B cell (primary cell): Measurements from ENCODE around the gene LAMTOR5. TPM values are rescaled to one million over a fixed set of nuclear protein-coding genes. Genes with fewer than 3 reads are reported as not detected.
"Not testable (repeated sequence)": the region's sequence is repeated elsewhere in the genome, so short reads cannot be mapped to it uniquely, and the experiment has no call there.

Source experiments
- ATAC-seq: fragments of 200-7000 bp; cut with Tn5 transposase; one replicate; pipeline ENCODE4 v1.10.0; 2021; ENCODE audit warnings: low read depth, mild to moderate bottlenecking, moderate number of reproducible peaks, moderate library complexity
- CTCF ChIA-PET: fragments of 350-600 bp; sonication (Branson Sonifier 250); formaldehyde crosslinking; loops from one replicate; lab custom pipeline; 2021; ENCODE audit warnings: antibody characterized with exemption, inconsistent platforms; lab: Charles Lee
- POLR2A ChIA-PET: fragments of 350-600 bp; sonication (Branson Sonifier 250); formaldehyde crosslinking; loops from one replicate; lab custom pipeline; 2021; ENCODE audit warnings: antibody characterized with exemption; lab: Charles Lee
- DNase-seq: peaks from one replicate; pipeline ENCODE4 v3.0.0; 2013
- H2AFZ ChIP-seq: 2 replicates; pipeline ENCODE4 v1.6.1; 2012; ENCODE audit warnings: mild to moderate bottlenecking, low read depth, low read length; ENCODE audit not compliant: insufficient read depth, poor library complexity, severe bottlenecking
- H3K27ac ChIP-seq, 2 donors: 1 replicate in 1 of 2; 2 replicates in 1 of 2; pipeline ENCODE4 v1.5.1; 2012 to 2013; ENCODE audit warnings: low read length in 2 of 2, mild to moderate bottlenecking in 2 of 2, moderate library complexity in 1 of 2
- H3K27me3 ChIP-seq, 4 experiments: fragments of 200-600 bp in 1 of 4; sonication (generic) in 1 of 4; replicated peaks in 1 of 4; 1 replicate in 2 of 4; 2 replicates in 2 of 4; pipeline versions ENCODE4 v1.6.1 to v1.7.0; 2013 to 2016; ENCODE audit warnings: low read length in 3 of 4, mild to moderate bottlenecking in 2 of 4, mixed read lengths in 1 of 4, moderate library complexity in 1 of 4; ENCODE audit not compliant: insufficient read depth in 4 of 4, control insufficient read depth in 3 of 4; ENCODE audit errors: control extremely low read depth in 1 of 4
- H3K36me3 ChIP-seq, 2 experiments: replicated peaks in 1 of 2; 1 replicate in 1 of 2; 2 replicates in 1 of 2; pipeline versions ENCODE4 v1.6.1 to v1.7.1; 2013; ENCODE audit warnings: low read length in 1 of 2; ENCODE audit not compliant: insufficient read depth in 2 of 2, control insufficient read depth in 1 of 2; ENCODE audit errors: control extremely low read depth in 1 of 2, extremely low read depth in 1 of 2
- H3K4me1 ChIP-seq, 2 donors: fragments of 200-600 bp in 1 of 2; sonication (generic) in 1 of 2; 1 replicate in 1 of 2; 2 replicates in 1 of 2; pipeline versions ENCODE4 v1.5.1 to v1.6.1; 2013 to 2017; ENCODE audit warnings: low read length in 2 of 2; ENCODE audit not compliant: control insufficient read depth in 2 of 2, insufficient read depth in 2 of 2
- H3K4me2 ChIP-seq: replicated peaks from 2 replicates; pipeline ENCODE3; 2012; ENCODE audit warnings: mild to moderate bottlenecking, low read depth, low read length; ENCODE audit not compliant: poor library complexity, severe bottlenecking
- H3K4me3 ChIP-seq, 5 experiments: fragments of 200-600 bp in 1 of 5; sonication (generic) in 1 of 5; 1 replicate in 3 of 5; 2 replicates in 2 of 5; pipeline versions ENCODE4 v1.5.1 to v1.7.0; 2011 to 2016; ENCODE audit warnings: low read length in 4 of 5, mild to moderate bottlenecking in 4 of 5, low read depth in 2 of 5, control low read depth in 1 of 5, moderate library complexity in 1 of 5; ENCODE audit not compliant: insufficient read depth in 1 of 5; ENCODE audit errors: control extremely low read depth in 1 of 5, extremely low read depth in 1 of 5
- H3K79me2 ChIP-seq: fragments of 200-600 bp; sonication (generic); one replicate; pipeline ENCODE4 v1.6.0; 2016; ENCODE audit warnings: low read length; ENCODE audit not compliant: control insufficient read depth, insufficient read depth
- H3K9ac ChIP-seq: fragments of 200-600 bp; sonication (generic); 2 replicates; pipeline ENCODE4 v1.6.1; 2017; ENCODE audit warnings: mild to moderate bottlenecking, low read length, moderate library complexity
- H3K9me3 ChIP-seq, 3 donors: one replicate each; pipeline versions ENCODE4 v1.6.1 to v1.7.1; 2013; ENCODE audit warnings: low read length in 2 of 3; ENCODE audit not compliant: control insufficient read depth in 2 of 3, insufficient read depth in 1 of 3; ENCODE audit errors: control extremely low read depth in 1 of 3
- H4K20me1 ChIP-seq: 2 replicates; pipeline ENCODE4 v1.6.0; 2012; ENCODE audit warnings: mild to moderate bottlenecking, low read length; ENCODE audit not compliant: insufficient read depth, control insufficient read depth, poor library complexity, severe bottlenecking
- H3K27ac Mint-ChIP-seq: one replicate; pipeline ENCODE4 v1.8.0; 2021; ENCODE audit warnings: mixed read lengths
- H3K27me3 Mint-ChIP-seq: one replicate; pipeline ENCODE4 v1.8.0; 2021; ENCODE audit warnings: mixed read lengths
- H3K4me1 Mint-ChIP-seq: one replicate; pipeline ENCODE4 v1.8.0; 2021; ENCODE audit warnings: mixed read lengths
- H3K4me3 Mint-ChIP-seq: one replicate; pipeline ENCODE4 v1.8.0; 2021; ENCODE audit warnings: mixed read lengths
- H3K9me3 Mint-ChIP-seq: one replicate; pipeline ENCODE4 v1.8.0; 2022; ENCODE audit warnings: mixed read lengths; ENCODE audit not compliant: insufficient read depth
- CTCF ChIP-seq: fragments of 200-600 bp; IDR thresholded peaks from one replicate; pipeline ENCODE4 v1.8.0; 2022; ENCODE audit warnings: antibody characterized with exemption, mild to moderate bottlenecking
- EZH2 ChIP-seq: IDR thresholded peaks from 2 replicates; pipeline ENCODE4 v1.6.1; 2012; ENCODE audit warnings: borderline replicate concordance, low read depth, mild to moderate bottlenecking, moderate library complexity, low read length; ENCODE audit not compliant: insufficient read depth, poor library complexity, severe bottlenecking
- WGBS: methylation state at CpG from one replicate; pipeline ENCODE4 v1.1.5; 2013; ENCODE audit warnings: missing lambda C conversion rate; ENCODE audit not compliant: insufficient coverage; 5-methylcytosine and 5-hydroxymethylcytosine counted together
- intact Hi-C: fragments of 100-400 bp; cut with micrococcal nuclease; formaldehyde crosslinking; loops from one replicate; pipeline ENCODE4 v1.10.0; 2022
- polyA plus RNA-seq: library from polyadenylated mRNA; depleted of rRNA; stranded (reverse); fragments of >200 nt; gene quantifications from 2 replicates; pipeline ENCODE4 v1.2.3, GENCODE V29; 2012
- total RNA-seq, 2 donors: library from RNA; stranded (reverse); fragments of 120-200 nt in 1 of 2; gene quantifications; 1 replicate in 1 of 2; 2 replicates in 1 of 2; pipeline versions ENCODE4 v1.2.3 to v1.2.4, GENCODE V29; 2013 to 2022

Gene LAMTOR5
- total and polyA plus RNA-seq, 2 donors (not counting 1 experiment from before 2014, with no cell fraction given) = 145 to 253 TPM

GRCh38 chr1:110438893-110439292 is 31.4 kb upstream of the LAMTOR5 start:
- Histone ChIP-seq H3K4me3 (no peak overlapping the region), H3K4me1 (no peaks in the 10 kb centered on the region), H3K27me3 (peaks cover 0 to 9% (median 2%) of the 10 kb centered on the region in 4 experiments), H4K20me1 (no peaks in the 10 kb centered on the region), H3K4me2 (no peak overlapping the region), H3K36me3 (no peaks in the 10 kb centered on the region), H3K9ac (no peak overlapping the region), H3K9me3 (no peaks in the 10 kb centered on the region), H3K79me2 (no peaks in the 10 kb centered on the region), H2AFZ (no peak overlapping the region), H3K27ac (no peak overlapping the region)
- Mint-ChIP-seq H3K27me3 (peaks cover 38% of the 10 kb centered on the region), H3K27ac (no peak overlapping the region), H3K4me3 (no peak overlapping the region), H3K9me3 (no peaks in the 10 kb centered on the region), H3K4me1 (no peaks in the 10 kb centered on the region)
- intact Hi-C loops = loop anchor here (1.0 kb wide), 1 partner anchor 27 kb away; no protein-coding TSS in a partner anchor
- ATAC-seq (no peak), DNase-seq (no peak)
- POLR2A ChIA-PET = no interaction called here
- 49% methylated on average over 4 of the region's 4 CpGs for WGBS
- TF ChIP-seq EZH2 (no peak), CTCF (no peak)
- CTCF ChIA-PET = interaction anchor here (1.2 to 2.5 kb wide), 3 partner anchors 21 to 231 kb away, joined by 3 to 12 read pairs (median 4); no protein-coding TSS in a partner anchor

GRCh38 chr1:110437645-110438299 is 30.3 kb upstream of the LAMTOR5 start:
- intact Hi-C loops, H3K4me2 ChIP-seq, H4K20me1 ChIP-seq, H3K27ac ChIP-seq, H3K4me3 Mint-ChIP-seq, H3K27ac Mint-ChIP-seq, H3K4me1 Mint-ChIP-seq, H3K36me3 ChIP-seq, H3K9me3 Mint-ChIP-seq, H2AFZ ChIP-seq, ATAC-seq, POLR2A ChIA-PET, H3K27me3 ChIP-seq, H3K79me2 ChIP-seq, H3K4me3 ChIP-seq, H3K9me3 ChIP-seq, H3K9ac ChIP-seq, DNase-seq, H3K4me1 ChIP-seq: not testable (repeated sequence)
- CTCF ChIA-PET = interaction anchor here (0.6 to 2.5 kb wide), 5 partner anchors 22 to 234 kb away, joined by 3 to 12 read pairs (median 4); no protein-coding TSS in a partner anchor
- peaks cover 37% of the 10 kb centered on the region for H3K27me3 Mint-ChIP-seq
- WGBS = 82% methylated on average over 9 of the region's 9 CpGs
